Activated T-cell treated with anti-CD3 and anti-CD28 coated beads, Interleukin-2, amount 50 U/mL, for 72 hours (primary cell): ENCODE data around the gene RNF121. TPM values are rescaled to one million over a fixed set of nuclear protein-coding genes. Genes with fewer than 3 reads are reported as not detected.
A peak's percentile ranks its signal among the peaks of the same experiment; 100 is the strongest.

Experiments used
- ATAC-seq, 2 donors: fragments of 150-1000 bp; cut with Tn5 transposase; replicated peaks in 1 of 2; 2 replicates each; pipeline ENCODE4 v1.10.0; 2021; ENCODE audit warnings: moderate library complexity in 2 of 2, mild to moderate bottlenecking in 1 of 2
- DNase-seq, 2 donors: peaks; one replicate each; pipeline ENCODE4 v3.0.0; 2021 to 2022; ENCODE audit warnings: mixed read lengths in 1 of 2
- H3K27ac Mint-ChIP-seq: one replicate; pipeline ENCODE4 v1.8.0; 2022; ENCODE audit warnings: mild to moderate bottlenecking, moderate library complexity, mixed read lengths
- H3K27me3 Mint-ChIP-seq: one replicate; pipeline ENCODE4 v1.8.0; 2022; ENCODE audit warnings: low read depth, mixed read lengths
- H3K36me3 Mint-ChIP-seq, 2 donors: one replicate each; pipeline ENCODE4 v1.8.0; 2022; ENCODE audit warnings: mixed read lengths in 2 of 2, mild to moderate bottlenecking in 1 of 2; ENCODE audit not compliant: insufficient read depth in 2 of 2
- H3K4me1 Mint-ChIP-seq: one replicate; pipeline ENCODE4 v1.8.0; 2022; ENCODE audit warnings: low read depth, mixed read lengths
- H3K4me3 Mint-ChIP-seq, 2 donors: one replicate each; pipeline ENCODE4 v1.8.0; 2022; ENCODE audit warnings: mild to moderate bottlenecking in 2 of 2, mixed read lengths in 2 of 2, moderate library complexity in 2 of 2
- H3K9me3 Mint-ChIP-seq, 2 donors: one replicate each; pipeline ENCODE4 v1.8.0; 2022; ENCODE audit warnings: mixed read lengths in 2 of 2
- total RNA-seq, 2 donors: library from RNA; stranded (reverse); gene quantifications; one replicate each; pipeline ENCODE4 v1.2.3, GENCODE V29; 2022

RNF121 gene
- total RNA-seq, 2 donors from 2014 or later = 42.0 to 47.6 TPM

- no peaks in the 10 kb centered on the region for H3K9me3 Mint-ChIP-seq
- H3K27ac Mint-ChIP-seq = peak overlapping the region; percentile 63
- DNase-seq (no peak), ATAC-seq (peak in 1 of 2 donors; percentile 42)
- H3K4me1 Mint-ChIP-seq = peaks cover 25% of the 10 kb centered on the region
- peak overlapping the region; percentile 0 to 3 for H3K4me3 Mint-ChIP-seq
- H3K27me3 Mint-ChIP-seq = no peaks in the 10 kb centered on the region
- H3K36me3 Mint-ChIP-seq = peaks cover 1 to 3% of the 10 kb centered on the region in 2 donors
These were observed 18.7 kb downstream of the RNF121 start for GRCh38 chr11:71947498-71947897.

GRCh38 chr11:71948314-71949027 lies 19.6 kb downstream of the RNF121 start:
- DNase-seq = no peak
- no peak overlapping the region for H3K4me3 Mint-ChIP-seq
- H3K36me3 Mint-ChIP-seq = peaks cover 1 to 3% of the 10 kb centered on the region in 2 donors
- no peaks in the 10 kb centered on the region for H3K9me3 Mint-ChIP-seq
- peaks cover 25% of the 10 kb centered on the region for H3K4me1 Mint-ChIP-seq
- no peak for ATAC-seq
- no peaks in the 10 kb centered on the region for H3K27me3 Mint-ChIP-seq
- H3K27ac Mint-ChIP-seq = no peak overlapping the region

DNA sequence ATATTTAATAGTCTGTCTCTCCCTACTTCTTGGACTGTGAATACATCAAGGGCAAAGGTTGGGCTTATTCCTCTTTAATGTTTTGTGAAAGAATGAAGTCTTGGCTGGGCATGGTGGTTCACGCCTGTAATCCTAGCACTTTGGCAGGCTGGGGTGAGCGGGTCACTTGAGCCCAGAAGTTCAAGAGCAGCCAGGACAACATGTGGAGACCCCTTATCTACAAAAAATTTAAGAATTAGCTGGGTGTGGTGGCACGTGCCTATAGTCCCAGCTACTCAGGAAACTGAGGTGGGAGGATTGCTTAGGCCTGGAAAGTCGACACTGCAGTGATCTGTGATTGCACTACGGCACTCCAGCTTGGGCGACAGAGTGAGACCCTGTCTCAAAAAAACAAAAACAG lies 20.2 kb downstream of the RNF121 start:
- Mint-ChIP-seq H3K4me3 (no peak overlapping the region), H3K4me1 (peaks cover 25% of the 10 kb centered on the region), H3K36me3 (peaks cover 1 to 3% of the 10 kb centered on the region in 2 donors), H3K27ac (no peak overlapping the region), H3K27me3 (no peaks in the 10 kb centered on the region), H3K9me3 (no peaks in the 10 kb centered on the region)
- no peak for ATAC-seq
- DNase-seq = no peak

DNA sequence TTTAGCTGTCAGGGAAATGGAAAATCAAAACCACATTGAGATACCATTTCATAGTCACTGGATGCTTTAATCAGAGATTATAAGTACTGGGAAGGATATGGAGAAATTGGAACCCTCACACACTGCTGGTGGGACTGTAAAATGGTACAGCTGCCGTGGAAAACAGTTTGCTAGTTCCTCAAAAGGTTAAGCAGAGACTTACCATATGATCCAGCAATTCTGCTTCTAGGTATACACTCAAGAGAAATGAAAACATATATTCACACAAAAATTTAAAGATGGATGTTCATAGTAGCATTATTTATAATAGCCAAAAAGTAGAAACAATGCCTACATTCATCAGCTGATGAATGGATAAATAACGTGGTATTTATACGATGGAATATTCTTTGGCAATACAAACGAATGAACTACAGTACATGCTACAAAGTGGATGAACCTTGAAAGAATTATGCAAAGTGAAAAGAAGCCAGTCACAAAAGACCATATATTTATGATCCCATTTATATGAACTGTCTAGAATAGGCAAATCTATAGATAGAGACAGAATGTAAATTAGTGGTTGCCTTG lies 23.0 kb downstream of the RNF121 start:
- Mint-ChIP-seq H3K27me3 (no peaks in the 10 kb centered on the region), H3K27ac (no peak overlapping the region), H3K4me1 (peaks cover 32% of the 10 kb centered on the region), H3K9me3 (no peaks in the 10 kb centered on the region), H3K36me3 (peaks cover 1% of the 10 kb centered on the region in 2 donors), H3K4me3 (no peak overlapping the region)
- ATAC-seq (no peak), DNase-seq (no peak)

GRCh38 chr11:71955898-71956456 lies 27.1 kb downstream of the RNF121 start:
- Mint-ChIP-seq H3K4me3 (peak overlapping the region in 1 of 2 donors; percentile 5), H3K36me3 (peaks cover 5 to 7% of the 10 kb centered on the region in 2 donors), H3K4me1 (peaks cover 21% of the 10 kb centered on the region), H3K27me3 (no peaks in the 10 kb centered on the region), H3K9me3 (peaks cover 0 to 2% of the 10 kb centered on the region in 2 donors), H3K27ac (peak overlapping the region; percentile 61)
- ATAC-seq = peak; percentile 68 to 74
- DNase-seq = no peak

DNA sequence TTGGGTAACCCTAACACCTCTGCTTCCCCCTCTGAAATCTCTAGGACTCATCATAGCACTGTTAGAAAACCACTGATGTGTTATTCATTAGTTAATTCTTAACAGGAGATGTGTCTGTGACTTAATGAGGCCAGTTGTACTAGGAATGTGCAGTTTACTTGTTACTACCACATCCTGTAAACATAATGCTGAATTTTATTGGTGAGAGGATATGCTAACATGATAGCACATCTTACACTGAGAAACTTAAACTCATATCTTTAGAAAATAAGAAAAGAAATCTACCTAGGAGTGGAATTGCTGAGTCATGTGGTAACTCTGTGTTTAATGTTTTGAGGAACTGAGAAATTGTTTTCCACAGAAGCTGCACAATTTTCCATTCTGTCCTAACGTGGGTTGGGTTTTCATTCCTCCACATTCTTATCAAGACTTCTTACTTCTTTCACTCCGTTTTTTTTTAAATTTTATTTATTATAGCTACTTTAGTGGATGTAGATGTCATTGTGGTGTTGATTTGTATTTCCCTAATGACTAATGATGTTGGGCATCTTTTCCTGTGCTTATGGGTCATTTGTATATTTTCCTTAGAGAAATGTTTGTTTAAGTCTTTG lies 33.7 kb downstream of the RNF121 start:
- Mint-ChIP-seq H3K27me3 (no peaks in the 10 kb centered on the region), H3K27ac (peak overlapping the region; percentile 92), H3K4me3 (peak overlapping the region; percentile 9 to 53), H3K36me3 (peaks cover 7 to 18% of the 10 kb centered on the region in 2 donors), H3K9me3 (peaks cover 0 to 2% of the 10 kb centered on the region in 2 donors), H3K4me1 (peaks cover 21% of the 10 kb centered on the region)
- ATAC-seq (peak; percentile 50 to 67), DNase-seq (no peak)

DNA sequence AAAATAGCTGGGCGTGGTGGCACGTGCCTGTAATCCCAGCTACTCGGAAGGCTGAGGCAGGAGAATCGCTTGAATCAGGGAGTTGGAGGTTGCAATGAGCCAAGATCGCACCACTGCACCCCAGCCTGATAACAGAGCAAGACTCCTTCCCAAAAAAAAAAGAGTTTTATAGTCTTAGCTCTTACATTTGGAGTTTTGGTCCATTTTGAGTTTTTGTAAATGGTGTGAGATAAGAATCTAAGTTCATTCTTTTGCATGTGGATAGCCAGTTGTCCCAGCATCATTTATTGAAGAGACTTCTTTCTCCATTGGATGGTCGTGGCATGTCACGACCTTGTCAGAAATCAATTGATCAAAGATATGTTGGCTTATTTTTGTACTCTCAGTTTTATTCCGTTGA lies 34.6 kb downstream of the RNF121 start:
- Mint-ChIP-seq H3K27me3 (no peaks in the 10 kb centered on the region), H3K9me3 (peaks cover 0 to 2% of the 10 kb centered on the region in 2 donors), H3K36me3 (peaks cover 10 to 24% of the 10 kb centered on the region in 2 donors), H3K27ac (no peak overlapping the region), H3K4me1 (peaks cover 21% of the 10 kb centered on the region), H3K4me3 (no peak overlapping the region)
- ATAC-seq (no peak), DNase-seq (no peak)

DNA sequence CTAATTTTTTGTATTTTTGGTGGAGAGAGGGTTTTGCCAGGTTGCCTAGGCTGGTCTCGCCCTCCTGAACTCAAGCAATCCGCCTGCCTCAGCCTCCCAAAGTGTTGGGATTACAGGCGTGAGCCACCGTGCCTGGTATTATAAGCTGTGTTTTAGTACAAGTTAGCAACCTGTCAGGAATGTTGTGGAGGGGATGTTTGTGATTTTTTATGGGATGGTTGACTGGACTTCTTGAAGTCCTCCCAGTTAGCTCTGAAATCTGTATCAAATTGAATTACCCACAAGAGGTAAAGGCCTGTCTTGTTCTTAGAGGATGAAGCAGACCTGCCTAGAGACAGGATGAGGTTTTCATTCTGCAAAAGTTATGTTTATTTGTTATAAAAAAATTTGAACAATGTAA lies 35.8 kb downstream of the RNF121 start:
- peaks cover 10 to 26% of the 10 kb centered on the region in 2 donors for H3K36me3 Mint-ChIP-seq
- no peak overlapping the region for H3K4me3 Mint-ChIP-seq
- H3K27ac Mint-ChIP-seq = no peak overlapping the region
- ATAC-seq (no peak), DNase-seq (no peak)
- no peaks in the 10 kb centered on the region for H3K27me3 Mint-ChIP-seq
- peaks cover 0 to 2% of the 10 kb centered on the region in 2 donors for H3K9me3 Mint-ChIP-seq
- H3K4me1 Mint-ChIP-seq = peaks cover 21% of the 10 kb centered on the region

DNA sequence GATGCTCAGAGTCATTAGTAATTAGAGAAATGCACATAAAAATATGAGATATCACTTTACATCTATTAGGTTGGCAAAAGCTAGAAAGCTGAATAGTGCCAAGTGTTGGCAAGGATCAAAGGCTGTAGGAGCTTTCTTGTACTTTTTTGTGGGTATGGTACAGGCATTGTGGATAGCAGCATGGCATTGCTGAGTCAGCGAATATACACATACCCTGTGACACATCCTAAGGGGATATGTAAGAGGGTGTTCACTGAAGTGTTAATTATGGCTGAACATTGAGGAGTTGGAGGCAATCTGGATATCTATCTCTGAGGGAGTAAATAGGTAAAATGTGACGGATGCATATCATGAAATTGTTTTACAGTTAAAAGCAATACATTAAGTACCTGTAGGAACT lies 42.8 kb downstream of the RNF121 start:
- no peaks in the 10 kb centered on the region for H3K4me1 Mint-ChIP-seq
- H3K9me3 Mint-ChIP-seq = no peaks in the 10 kb centered on the region
- DNase-seq (no peak), ATAC-seq (no peak)
- peak overlapping the region; percentile 36 for H3K27ac Mint-ChIP-seq
- no peak overlapping the region for H3K4me3 Mint-ChIP-seq
- H3K27me3 Mint-ChIP-seq = no peaks in the 10 kb centered on the region
- peaks cover 4 to 11% of the 10 kb centered on the region in 2 donors for H3K36me3 Mint-ChIP-seq

DNA sequence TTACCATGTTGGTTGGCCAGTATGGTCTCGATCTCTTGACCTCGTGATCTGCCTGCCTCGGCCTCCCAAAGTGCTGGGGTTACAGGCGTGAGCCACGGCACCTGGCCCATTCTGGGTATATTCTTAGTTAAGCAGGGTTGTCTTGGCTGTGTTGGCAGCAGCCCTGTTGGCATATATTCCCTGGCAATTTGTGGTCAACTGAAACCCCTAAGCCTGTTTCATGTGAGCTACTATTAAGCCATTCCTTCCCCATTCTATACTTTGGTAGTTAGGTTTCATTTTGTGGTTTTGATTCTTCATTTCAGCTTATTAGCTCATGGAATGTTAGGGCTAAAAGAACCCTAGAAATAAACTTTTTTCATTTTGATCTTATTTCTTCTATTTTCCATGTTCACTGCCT lies 47.7 kb downstream of the RNF121 start:
- H3K4me1 Mint-ChIP-seq = peaks cover 7% of the 10 kb centered on the region
- peaks cover 5 to 12% of the 10 kb centered on the region in 2 donors for H3K36me3 Mint-ChIP-seq
- no peak overlapping the region for H3K4me3 Mint-ChIP-seq
- H3K27me3 Mint-ChIP-seq = no peaks in the 10 kb centered on the region
- H3K9me3 Mint-ChIP-seq = no peaks in the 10 kb centered on the region
- no peak overlapping the region for H3K27ac Mint-ChIP-seq
- DNase-seq = no peak
- ATAC-seq = no peak

DNA sequence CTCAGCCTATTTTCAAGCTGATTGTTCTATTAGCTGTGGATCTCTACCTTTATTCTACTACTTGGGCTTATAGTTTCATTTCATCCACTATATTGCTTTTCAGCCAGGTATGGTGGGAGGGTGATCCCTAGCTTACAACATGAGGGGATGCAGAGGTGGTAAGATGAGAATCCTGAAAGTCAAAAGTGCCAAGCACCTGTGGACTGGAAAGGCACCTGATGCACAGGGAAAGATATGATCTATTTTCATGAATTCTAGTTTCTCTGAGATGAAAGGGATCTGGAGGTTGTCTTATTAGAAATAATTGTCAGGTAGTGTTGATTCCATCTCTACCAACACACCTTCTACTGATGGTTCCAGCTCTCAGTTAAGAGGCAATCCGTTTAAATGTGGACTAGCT lies 48.2 kb downstream of the RNF121 start:
- H3K27me3 Mint-ChIP-seq = no peaks in the 10 kb centered on the region
- no peak overlapping the region for H3K4me3 Mint-ChIP-seq
- no peaks in the 10 kb centered on the region for H3K9me3 Mint-ChIP-seq
- peaks cover 7% of the 10 kb centered on the region for H3K4me1 Mint-ChIP-seq
- no peak overlapping the region for H3K27ac Mint-ChIP-seq
- peaks cover 5 to 12% of the 10 kb centered on the region in 2 donors for H3K36me3 Mint-ChIP-seq
- ATAC-seq (no peak), DNase-seq (no peak)

DNA sequence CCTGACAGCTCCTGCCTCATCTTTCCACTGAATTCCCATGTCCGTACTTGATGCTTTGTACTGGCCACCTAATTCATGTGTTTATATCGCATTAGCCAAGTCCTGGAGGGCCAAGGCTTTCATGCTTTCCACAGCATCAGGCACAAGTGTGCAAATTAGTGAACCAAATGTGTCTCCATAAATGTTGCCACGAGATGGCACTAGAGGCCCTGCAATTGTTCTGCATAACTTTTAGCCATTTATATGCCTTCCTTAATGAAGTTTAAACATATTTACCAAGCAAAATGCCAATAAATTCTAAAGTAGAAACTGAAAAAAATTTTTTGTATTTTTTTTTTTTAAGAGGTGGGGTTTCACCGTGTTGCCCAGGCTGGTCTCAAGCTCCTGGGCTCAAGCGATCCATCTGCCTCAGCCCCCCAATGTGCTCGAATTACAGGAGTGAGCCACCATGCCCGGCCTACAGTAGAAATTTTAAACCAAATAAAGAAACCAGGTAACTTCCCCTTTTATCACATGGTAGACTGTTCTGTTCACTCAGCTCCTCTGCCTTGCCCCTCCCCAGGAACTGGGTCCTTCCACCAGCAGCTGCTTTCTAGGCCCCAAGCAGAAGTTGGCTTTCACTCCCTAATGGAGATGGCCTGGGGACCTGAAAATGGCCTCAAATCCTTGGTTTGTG lies 49.0 kb downstream of the RNF121 start:
- Mint-ChIP-seq H3K4me1 (peaks cover 7% of the 10 kb centered on the region), H3K27me3 (no peaks in the 10 kb centered on the region), H3K4me3 (no peak overlapping the region), H3K36me3 (peaks cover 5 to 12% of the 10 kb centered on the region in 2 donors), H3K9me3 (no peaks in the 10 kb centered on the region), H3K27ac (peak overlapping the region; percentile 72)
- DNase-seq = peak; percentile 39 to 54
- peak in 1 of 2 donors; percentile 60 for ATAC-seq

- H3K4me1 Mint-ChIP-seq = peaks cover 7% of the 10 kb centered on the region
These were observed 50.2 kb downstream of the RNF121 start for GRCh38 chr11:71979094-71979493.

More at GRCh38 chr11:71979094-71979493, 50.2 kb downstream of the RNF121 start:
- Mint-ChIP-seq H3K27ac (no peak overlapping the region), H3K27me3 (no peaks in the 10 kb centered on the region), H3K4me3 (no peak overlapping the region), H3K36me3 (peaks cover 5 to 12% of the 10 kb centered on the region in 2 donors), H3K9me3 (no peaks in the 10 kb centered on the region)
- no peak for DNase-seq
- no peak for ATAC-seq
